ENCODE results near the gene KLHL40. TPM values are rescaled to one million over a fixed set of nuclear protein-coding genes. Genes with fewer than 3 reads are reported as not detected.

Gene KLHL40
- polyA plus RNA-seq, 1 donor from 2014 or later = not detected

DNA sequence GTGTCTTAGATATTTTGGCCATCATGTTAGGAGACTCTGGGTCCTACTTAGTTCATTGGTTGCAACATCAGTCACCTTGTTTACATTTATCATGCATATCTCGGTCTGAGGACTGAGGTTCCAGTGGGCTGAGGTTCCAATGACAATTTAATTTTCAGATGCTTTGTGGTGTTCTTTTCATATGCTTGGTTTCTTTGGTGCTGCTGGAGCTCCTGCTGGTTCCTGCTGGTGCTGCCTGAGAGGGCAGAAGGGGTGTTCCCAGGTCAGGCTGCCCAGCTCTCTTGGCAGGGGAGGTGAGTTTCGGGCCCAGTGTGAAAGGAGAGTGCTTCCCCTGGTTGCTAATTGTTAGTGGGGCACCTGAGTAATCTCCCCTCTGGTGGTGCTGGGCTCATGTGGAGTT is 6.9 kb upstream of the KLHL40 start:
- H3K9ac ChIP-seq (ENCODE audit: low read length) = no peak overlapping the region
- H3K27ac ChIP-seq (ENCODE audit: low read length) = no peak overlapping the region
- H3K9me3 ChIP-seq (ENCODE audit: low read length) = no peaks in the 10 kb centered on the region
- H3K27me3 ChIP-seq (ENCODE audit: insufficient read depth, low read depth, low read length) = no peaks in the 10 kb centered on the region
- no peak overlapping the region for H3K4me3 ChIP-seq (ENCODE audit: low read length)
- no peaks in the 10 kb centered on the region for H3K79me2 ChIP-seq (replicated peaks; ENCODE audit: insufficient read depth, low read length)
- TF ChIP-seq RAD21 (conservative IDR thresholded peaks at IDR 0.05) (no peak), EZH2 (IDR thresholded peaks at IDR 0.05; ENCODE audit: borderline replicate concordance, insufficient read depth, low read length, poor library complexity, severe bottlenecking) (no peak), SMC3 (conservative IDR thresholded peaks at IDR 0.05; ENCODE audit: poor library complexity) (no peak), TAF1 (IDR thresholded peaks at IDR 0.05; ENCODE audit: low read depth) (no peak), POLR2AphosphoS5 (IDR thresholded peaks at IDR 0.05) (no peak), MXI1 (conservative IDR thresholded peaks at IDR 0.05; ENCODE audit: poor library complexity, severe bottlenecking) (no peak), EP300 (conservative IDR thresholded peaks at IDR 0.05; ENCODE audit: poor library complexity, severe bottlenecking) (no peak), CTCF (IDR thresholded peaks at IDR 0.05; ENCODE audit: poor library complexity, severe bottlenecking) (no peak), REST (IDR thresholded peaks at IDR 0.05; ENCODE audit: borderline replicate concordance) (no peak)
- no peaks in the 10 kb centered on the region for H3K36me3 ChIP-seq (ENCODE audit: insufficient read depth, low read length)
- H4K20me1 ChIP-seq (ENCODE audit: insufficient read depth) = no peaks in the 10 kb centered on the region
- no peak overlapping the region for H2AFZ ChIP-seq (ENCODE audit: low read depth, low read length)
- H3F3A ChIP-seq (ENCODE audit: insufficient read depth, low read length, poor library complexity, severe bottlenecking) = no peaks in the 10 kb centered on the region
- H3K9me2 ChIP-seq (ENCODE audit: insufficient read depth, low read length) = no peaks in the 10 kb centered on the region
- H3K4me2 ChIP-seq (ENCODE audit: low read length) = no peak overlapping the region

GRCh38 chr3:42680271-42680670 is 5.1 kb upstream of the KLHL40 start:
- H3F3A ChIP-seq (ENCODE audit: insufficient read depth, low read length, poor library complexity, severe bottlenecking) = no peaks in the 10 kb centered on the region
- no peaks in the 10 kb centered on the region for H3K79me2 ChIP-seq (replicated peaks; ENCODE audit: insufficient read depth, low read length)
- no peak overlapping the region for H3K27ac ChIP-seq (ENCODE audit: low read length)
- no peaks in the 10 kb centered on the region for H4K20me1 ChIP-seq (ENCODE audit: insufficient read depth)
- no peaks in the 10 kb centered on the region for H3K9me2 ChIP-seq (ENCODE audit: insufficient read depth, low read length)
- H2AFZ ChIP-seq (ENCODE audit: low read depth, low read length) = no peak overlapping the region
- no peak for TF ChIP-seq TAF1 (IDR thresholded peaks at IDR 0.05; ENCODE audit: low read depth)
- H3K27me3 ChIP-seq (ENCODE audit: insufficient read depth, low read depth, low read length) = no peaks in the 10 kb centered on the region
- H3K36me3 ChIP-seq (ENCODE audit: insufficient read depth, low read length) = no peaks in the 10 kb centered on the region
- H3K9me3 ChIP-seq (ENCODE audit: low read length) = no peaks in the 10 kb centered on the region
- H3K9ac ChIP-seq (ENCODE audit: low read length) = no peak overlapping the region
- no peak overlapping the region for H3K4me2 ChIP-seq (ENCODE audit: low read length)
- no peak overlapping the region for H3K4me3 ChIP-seq (ENCODE audit: low read length)

GRCh38 chr3:42680806-42681205 is 4.5 kb upstream of the KLHL40 start:
- Histone ChIP-seq H3K4me2 (ENCODE audit: low read length) (no peak overlapping the region), H4K20me1 (ENCODE audit: insufficient read depth) (no peaks in the 10 kb centered on the region), H3K79me2 (replicated peaks; ENCODE audit: insufficient read depth, low read length) (no peaks in the 10 kb centered on the region), H3K9me2 (ENCODE audit: insufficient read depth, low read length) (no peaks in the 10 kb centered on the region), H3F3A (ENCODE audit: insufficient read depth, low read length, poor library complexity, severe bottlenecking) (no peaks in the 10 kb centered on the region), H2AFZ (ENCODE audit: low read depth, low read length) (no peak overlapping the region), H3K27me3 (ENCODE audit: insufficient read depth, low read depth, low read length) (no peaks in the 10 kb centered on the region), H3K9ac (ENCODE audit: low read length) (no peak overlapping the region), H3K9me3 (ENCODE audit: low read length) (no peaks in the 10 kb centered on the region), H3K4me3 (ENCODE audit: low read length) (no peak overlapping the region), H3K36me3 (ENCODE audit: insufficient read depth, low read length) (no peaks in the 10 kb centered on the region), H3K27ac (ENCODE audit: low read length) (no peak overlapping the region)
- TF ChIP-seq POLR2AphosphoS5 (IDR thresholded peaks at IDR 0.05) = no peak
- no peak for TF ChIP-seq TAF1 (IDR thresholded peaks at IDR 0.05; ENCODE audit: low read depth)
- no peak for TF ChIP-seq EP300 (conservative IDR thresholded peaks at IDR 0.05; ENCODE audit: poor library complexity, severe bottlenecking)
- no peak for TF ChIP-seq MXI1 (conservative IDR thresholded peaks at IDR 0.05; ENCODE audit: poor library complexity, severe bottlenecking)
